ENCODE results near the gene CFAP157. TPM values are rescaled to one million over a fixed set of nuclear protein-coding genes. Genes with fewer than 3 reads are reported as not detected.

CFAP157 gene
- total and polyA plus RNA-seq, 2 of the 13 experiments (the other 11 are each of a cell fraction or from before 2014, with no cell fraction given) = 0.07 TPM; not detected in 1

DNA sequence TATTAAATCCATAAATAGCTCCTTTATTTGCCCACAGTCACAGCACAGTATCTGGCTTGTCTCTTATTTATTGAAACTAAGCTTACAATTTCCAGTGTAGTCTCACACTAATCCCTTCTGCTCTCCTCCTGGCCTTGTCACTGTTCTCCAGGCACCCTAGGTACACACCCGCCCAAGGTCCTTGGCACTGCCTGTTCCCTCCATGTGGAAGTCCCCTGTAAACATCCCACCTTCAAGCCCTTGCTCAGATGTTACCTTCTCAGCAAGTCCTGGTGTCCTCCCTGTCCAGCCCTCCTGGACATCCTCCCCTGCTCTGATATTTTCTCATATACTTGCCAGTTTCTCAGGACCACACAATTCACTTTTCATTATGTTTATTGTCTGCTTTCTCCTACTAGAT lies 44.2 kb upstream of the CFAP157 start (continued):
- TF ChIP-seq, protein P1, sequence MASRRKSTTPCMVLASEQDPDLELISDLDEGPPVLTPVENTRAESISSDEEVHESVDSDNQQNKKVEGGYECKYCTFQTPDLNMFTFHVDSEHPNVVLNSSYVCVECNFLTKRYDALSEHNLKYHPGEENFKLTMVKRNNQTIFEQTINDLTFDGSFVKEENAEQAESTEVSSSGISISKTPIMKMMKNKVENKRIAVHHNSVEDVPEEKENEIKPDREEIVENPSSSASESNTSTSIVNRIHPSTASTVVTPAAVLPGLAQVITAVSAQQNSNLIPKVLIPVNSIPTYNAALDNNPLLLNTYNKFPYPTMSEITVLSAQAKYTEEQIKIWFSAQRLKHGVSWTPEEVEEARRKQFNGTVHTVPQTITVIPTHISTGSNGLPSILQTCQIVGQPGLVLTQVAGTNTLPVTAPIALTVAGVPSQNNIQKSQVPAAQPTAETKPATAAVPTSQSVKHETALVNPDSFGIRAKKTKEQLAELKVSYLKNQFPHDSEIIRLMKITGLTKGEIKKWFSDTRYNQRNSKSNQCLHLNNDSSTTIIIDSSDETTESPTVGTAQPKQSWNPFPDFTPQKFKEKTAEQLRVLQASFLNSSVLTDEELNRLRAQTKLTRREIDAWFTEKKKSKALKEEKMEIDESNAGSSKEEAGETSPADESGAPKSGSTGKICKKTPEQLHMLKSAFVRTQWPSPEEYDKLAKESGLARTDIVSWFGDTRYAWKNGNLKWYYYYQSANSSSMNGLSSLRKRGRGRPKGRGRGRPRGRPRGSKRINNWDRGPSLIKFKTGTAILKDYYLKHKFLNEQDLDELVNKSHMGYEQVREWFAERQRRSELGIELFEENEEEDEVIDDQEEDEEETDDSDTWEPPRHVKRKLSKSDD (CRISPR knock-in tag; IDR thresholded peaks at IDR 0.05; ENCODE audit: low read depth) = no peak
- no peak for TF ChIP-seq ATF7 (IDR thresholded peaks at IDR 0.05)
- no peak for TF ChIP-seq ATF7 (CRISPR knock-in tag; IDR thresholded peaks at IDR 0.05)
- no peak for TF ChIP-seq ZNF644 (CRISPR knock-in tag; IDR thresholded peaks at IDR 0.05; ENCODE audit: low read depth)
- TF ChIP-seq KLF13 (CRISPR knock-in tag; IDR thresholded peaks at IDR 0.05) = no peak
- TF ChIP-seq, protein P2, sequence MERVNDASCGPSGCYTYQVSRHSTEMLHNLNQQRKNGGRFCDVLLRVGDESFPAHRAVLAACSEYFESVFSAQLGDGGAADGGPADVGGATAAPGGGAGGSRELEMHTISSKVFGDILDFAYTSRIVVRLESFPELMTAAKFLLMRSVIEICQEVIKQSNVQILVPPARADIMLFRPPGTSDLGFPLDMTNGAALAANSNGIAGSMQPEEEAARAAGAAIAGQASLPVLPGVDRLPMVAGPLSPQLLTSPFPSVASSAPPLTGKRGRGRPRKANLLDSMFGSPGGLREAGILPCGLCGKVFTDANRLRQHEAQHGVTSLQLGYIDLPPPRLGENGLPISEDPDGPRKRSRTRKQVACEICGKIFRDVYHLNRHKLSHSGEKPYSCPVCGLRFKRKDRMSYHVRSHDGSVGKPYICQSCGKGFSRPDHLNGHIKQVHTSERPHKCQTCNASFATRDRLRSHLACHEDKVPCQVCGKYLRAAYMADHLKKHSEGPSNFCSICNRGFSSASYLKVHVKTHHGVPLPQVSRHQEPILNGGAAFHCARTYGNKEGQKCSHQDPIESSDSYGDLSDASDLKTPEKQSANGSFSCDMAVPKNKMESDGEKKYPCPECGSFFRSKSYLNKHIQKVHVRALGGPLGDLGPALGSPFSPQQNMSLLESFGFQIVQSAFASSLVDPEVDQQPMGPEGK (CRISPR knock-in tag; IDR thresholded peaks at IDR 0.05) = no peak
- TF ChIP-seq XBP1 (CRISPR knock-in tag; IDR thresholded peaks at IDR 0.05) = no peak
- no peak for TF ChIP-seq NFIC (IDR thresholded peaks at IDR 0.05; ENCODE audit: low read length)

GRCh38 chr9:127664324-127664677 lies 42.5 kb upstream of the CFAP157 start:
- FAIRE-seq (no peak), ATAC-seq (no peak), DNase-seq (ENCODE audit: low spot score) (no peak)
- BruUV-seq (replicated peaks) = no TSS peak
- Histone ChIP-seq H3K9me3 (ENCODE audit: low read length) (no peaks in the 10 kb centered on the region), H3K27me3 (ENCODE audit: control insufficient read depth in 1 of 2, insufficient read depth in 2 of 2, low read length in 2 of 2) (no peaks in the 10 kb centered on the region), H3K36me3 (replicated peaks in 1 of 2; ENCODE audit: control insufficient read depth in 1 of 2, insufficient read depth in 2 of 2, low read length in 2 of 2) (no peaks in the 10 kb centered on the region), H3K4me2 (ENCODE audit: low read depth, low read length) (peak overlapping the region; percentile 55), H3K27ac (ENCODE audit: extremely low read length, insufficient read depth, low read length) (no peak overlapping the region), H4K20me1 (ENCODE audit: insufficient read depth, low read length) (no peaks in the 10 kb centered on the region), H3K79me2 (ENCODE audit: insufficient read depth, low read length) (no peaks in the 10 kb centered on the region), H3K4me1 (ENCODE audit: insufficient read depth, low read length) (peaks cover 24% of the 10 kb centered on the region), H3K9ac (ENCODE audit: insufficient read depth, low read depth, low read length) (0 out of 2 replicates have a peak overlapping the region, but pooled peaks have one; percentile 10), H3K4me3 (replicated peaks in 1 of 3; ENCODE audit: insufficient read depth in 1 of 3, low read depth in 2 of 3, low read length in 3 of 3) (no peak overlapping the region), H2AFZ (ENCODE audit: low read length) (no peak overlapping the region)
- 100% methylated on average over 3 of the region's 7 CpGs for WGBS (ENCODE audit: low lambda C conversion rate)
- intact Hi-C loops (cut with micrococcal nuclease; ENCODE audit: unreplicated experiment) = no loop called here
- in situ Hi-C loops (cut with HindIII; ENCODE audit: extremely low pct_ligation_motif_present, low pct_unique_long_range_greater_than_20kb) = no loop called here
- ChIA-PET CTCF (ENCODE audit: low intra/inter-chr PET ratio, low total read pairs) (no interaction called here), POLR2A (interaction anchor here (0.8 kb wide), 1 partner anchor 49 kb away, joined by 4 read pairs; no protein-coding TSS in a partner anchor)
- TF ChIP-seq, protein P3, sequence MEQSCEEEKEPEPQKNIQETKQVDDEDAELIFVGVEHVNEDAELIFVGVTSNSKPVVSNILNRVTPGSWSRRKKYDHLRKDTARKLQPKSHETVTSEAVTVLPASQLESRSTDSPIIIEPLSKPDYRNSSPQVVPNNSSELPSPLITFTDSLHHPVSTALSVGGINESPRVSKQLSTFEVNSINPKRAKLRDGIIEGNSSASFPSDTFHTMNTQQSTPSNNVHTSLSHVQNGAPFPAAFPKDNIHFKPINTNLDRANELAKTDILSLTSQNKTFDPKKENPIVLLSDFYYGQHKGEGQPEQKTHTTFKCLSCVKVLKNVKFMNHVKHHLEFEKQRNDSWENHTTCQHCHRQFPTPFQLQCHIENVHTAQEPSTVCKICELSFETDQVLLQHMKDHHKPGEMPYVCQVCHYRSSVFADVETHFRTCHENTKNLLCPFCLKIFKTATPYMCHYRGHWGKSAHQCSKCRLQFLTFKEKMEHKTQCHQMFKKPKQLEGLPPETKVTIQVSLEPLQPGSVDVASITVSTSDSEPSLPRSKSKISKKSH (CRISPR knock-in tag; IDR thresholded peaks at IDR 0.05; ENCODE audit: borderline replicate concordance) = 0 out of 2 replicates have a peak, but pooled peaks have one; percentile 47
- TF ChIP-seq, protein P4, sequence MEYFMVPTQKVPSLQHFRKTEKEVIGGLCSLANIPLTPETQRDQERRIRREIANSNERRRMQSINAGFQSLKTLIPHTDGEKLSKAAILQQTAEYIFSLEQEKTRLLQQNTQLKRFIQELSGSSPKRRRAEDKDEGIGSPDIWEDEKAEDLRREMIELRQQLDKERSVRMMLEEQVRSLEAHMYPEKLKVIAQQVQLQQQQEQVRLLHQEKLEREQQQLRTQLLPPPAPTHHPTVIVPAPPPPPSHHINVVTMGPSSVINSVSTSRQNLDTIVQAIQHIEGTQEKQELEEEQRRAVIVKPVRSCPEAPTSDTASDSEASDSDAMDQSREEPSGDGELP (IDR thresholded peaks at IDR 0.05; ENCODE audit: borderline replicate concordance, low read depth) = no peak
- TF ChIP-seq BORCS8-MEF2B (CRISPR knock-in tag; IDR thresholded peaks at IDR 0.05) (no peak), ZBTB14 (CRISPR knock-in tag; IDR thresholded peaks at IDR 0.05) (no peak), YEATS4 (CRISPR knock-in tag; IDR thresholded peaks at IDR 0.05; ENCODE audit: borderline replicate concordance) (peak; percentile 4; the same call in 1 of the 2 replicates)
- TF ChIP-seq, protein P5, sequence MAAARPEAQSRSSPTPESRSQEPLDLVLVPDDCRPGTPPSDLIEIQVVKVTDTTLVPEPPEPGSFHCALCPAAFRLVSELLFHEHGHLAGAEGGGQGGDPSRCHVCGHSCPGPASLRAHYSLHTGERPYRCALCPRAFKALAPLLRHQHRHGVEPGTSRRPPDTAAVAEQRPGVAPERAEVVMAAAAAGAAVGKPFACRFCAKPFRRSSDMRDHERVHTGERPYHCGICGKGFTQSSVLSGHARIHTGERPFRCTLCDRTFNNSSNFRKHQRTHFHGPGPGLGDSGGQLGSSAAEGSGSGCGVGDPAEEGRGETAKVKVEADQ (CRISPR knock-in tag; IDR thresholded peaks at IDR 0.05; ENCODE audit: borderline replicate concordance) = no peak
